NCI-H2196 treated with DMSO at 0.1 percent for 48 hours (cell line): ENCODE data around the gene PAQR7.

Experiments
- DNase-seq: peaks from one replicate; lab custom pipeline; 2025; ENCODE audit not compliant: unreplicated experiment; lab: John Stamatoyannopoulos, UW

Gene PAQR7

DNA sequence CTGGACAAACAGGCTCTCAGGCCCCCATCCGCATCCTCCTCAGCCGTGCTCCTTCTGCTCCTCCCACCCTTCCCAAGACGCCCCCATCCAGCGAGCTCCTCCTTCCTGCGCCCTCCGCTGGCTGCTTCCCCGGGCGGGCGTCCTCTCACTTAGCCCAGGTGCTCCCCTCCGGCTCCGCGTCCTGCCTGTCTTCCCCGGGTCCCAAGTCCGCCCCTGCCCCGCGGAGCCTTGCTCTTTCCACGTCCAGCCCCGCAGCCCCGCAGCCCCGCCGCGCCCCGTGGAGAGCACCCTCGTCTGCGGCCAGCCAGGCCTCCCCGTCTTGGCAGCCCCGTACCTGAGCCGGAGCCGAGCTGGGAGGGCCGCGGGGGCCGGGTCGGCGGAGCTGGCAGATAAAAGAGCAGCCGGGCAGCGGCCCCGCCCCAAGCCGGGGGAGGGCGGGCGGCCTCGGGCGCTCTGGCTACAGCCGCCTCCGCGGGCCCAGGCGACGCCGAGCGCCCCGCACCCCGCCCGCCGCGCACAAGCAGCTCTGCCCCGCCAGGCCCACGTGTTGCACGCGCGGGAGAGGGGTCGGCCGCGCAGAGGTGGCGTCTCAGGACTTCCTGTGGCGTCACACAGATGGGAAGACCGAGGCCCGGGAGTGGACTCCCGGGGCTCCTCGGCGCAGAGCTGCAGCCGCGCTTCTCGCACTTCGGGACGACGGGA is at the start of gene PAQR7:
Gene PAQR7, minus strand, starts transcription at position 555 of the 702 bp plus-strand sequence. CDS start 11,869 bp downstream, outside the sequence.
- peak; percentile 62 for DNase-seq

GRCh38 chr1:25924454-25924853 is 48.9 kb upstream of the PAQR7 start:
- no peak for DNase-seq

GRCh38 chr1:25922971-25923552 is 47.6 kb upstream of the PAQR7 start:
- no peak for DNase-seq

DNA sequence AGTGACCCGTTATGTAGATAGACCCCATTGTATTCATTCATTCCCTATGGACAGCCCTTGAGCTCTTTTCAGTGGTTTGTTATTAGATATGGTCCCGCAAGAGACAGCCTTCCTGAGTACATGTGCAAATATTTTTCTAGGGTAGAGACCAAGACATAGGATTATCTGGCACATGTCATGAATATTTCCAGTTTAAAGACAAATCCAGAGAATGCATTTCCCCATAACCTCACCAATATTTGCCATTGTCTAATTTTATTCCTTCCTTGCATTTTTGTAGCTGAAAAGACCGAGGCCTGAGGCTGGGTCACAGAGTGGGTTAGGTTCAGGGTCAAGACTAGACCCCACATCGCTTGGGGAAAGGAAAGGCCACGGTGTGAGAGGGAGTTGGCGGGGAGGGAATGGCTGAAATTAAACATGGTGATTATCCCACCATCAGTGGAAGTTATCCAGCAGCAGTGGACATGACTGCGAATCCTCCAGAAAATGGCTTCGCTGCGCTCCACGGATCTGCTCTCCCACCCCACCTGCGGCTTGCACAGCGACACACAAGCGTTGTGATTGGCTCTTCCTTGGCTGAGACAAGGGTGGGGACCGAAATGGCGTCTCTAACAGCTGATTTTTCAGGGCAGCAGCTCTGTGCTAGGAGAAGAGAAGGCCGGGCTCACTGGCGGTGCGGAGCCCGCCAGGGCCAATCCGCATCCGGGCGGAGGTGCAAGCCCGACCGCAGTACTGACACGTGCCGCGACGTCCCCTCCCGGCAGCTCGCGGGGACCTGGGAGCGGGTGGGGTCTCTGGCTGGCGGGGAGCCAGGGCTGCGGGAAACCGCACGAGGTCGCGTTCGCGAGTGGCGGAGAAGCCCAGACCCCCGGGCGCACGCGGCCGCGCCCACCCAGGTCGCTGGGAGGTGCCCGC is 46.8 kb upstream of the PAQR7 start:
- DNase-seq: peak; percentile 75

DNA sequence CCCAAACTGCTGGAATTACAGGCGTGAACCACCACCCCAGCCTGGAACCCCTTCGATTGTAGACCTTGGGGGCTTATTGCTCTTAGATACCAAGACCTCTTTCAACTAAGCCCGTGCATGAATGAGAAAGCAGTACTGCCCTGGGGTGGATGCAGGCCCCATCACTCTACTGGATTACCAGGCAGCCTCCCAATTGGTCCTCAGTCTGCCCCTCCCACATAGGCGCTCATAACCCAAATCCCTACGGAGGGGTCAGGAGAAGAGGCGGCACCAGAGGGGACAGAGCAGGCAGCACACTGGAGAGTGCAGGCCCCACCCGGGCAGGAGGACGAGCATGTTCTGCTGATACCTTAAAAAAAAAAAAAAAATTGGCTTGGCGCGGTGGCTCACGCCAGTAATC is 43.1 kb upstream of the PAQR7 start:
- no peak for DNase-seq

DNA sequence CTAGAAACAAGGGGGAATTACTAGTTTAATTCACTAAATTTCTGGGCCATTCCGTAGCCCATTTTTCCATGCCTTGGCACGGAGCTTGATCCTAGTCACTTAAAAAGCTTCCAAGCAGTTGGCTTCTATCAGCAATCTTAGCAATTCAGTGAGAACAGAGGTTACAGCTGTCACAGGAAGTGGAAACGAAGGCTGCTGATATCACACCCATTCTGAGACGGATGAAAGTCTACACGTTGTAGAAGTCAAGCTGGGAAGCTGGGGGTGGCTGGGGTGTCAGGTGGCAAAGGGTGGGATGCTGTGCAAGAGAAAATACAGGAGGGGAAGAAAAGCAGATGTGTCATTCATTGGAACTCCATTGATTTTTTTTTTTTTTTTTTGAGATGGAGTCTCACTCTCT is 42.5 kb upstream of the PAQR7 start:
- DNase-seq: no peak

GRCh38 chr1:25916460-25916859 is 41.0 kb upstream of the PAQR7 start:
- DNase-seq: no peak

GRCh38 chr1:25914074-25914995 is 38.8 kb upstream of the PAQR7 start:
- DNase-seq: no peak

DNA sequence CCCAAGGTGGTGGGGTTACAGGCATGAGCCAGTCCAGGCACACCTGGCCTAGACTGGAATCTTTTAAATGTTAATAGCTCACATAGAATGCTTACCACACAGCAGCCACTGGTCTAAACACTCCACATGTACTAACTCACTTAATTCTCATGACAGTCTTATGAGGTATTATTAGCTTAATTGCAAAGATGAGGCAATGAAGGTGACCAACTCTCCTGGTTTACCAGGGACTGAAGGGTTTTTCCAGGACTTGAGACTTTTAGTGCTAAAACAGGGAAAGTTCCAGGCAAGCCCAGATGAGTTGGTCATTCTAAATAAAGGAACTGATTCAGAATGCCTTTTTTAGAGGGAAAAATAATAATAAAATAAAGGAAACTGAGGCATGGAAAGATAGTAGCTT is 37.7 kb upstream of the PAQR7 start:
- DNase-seq: no peak

DNA sequence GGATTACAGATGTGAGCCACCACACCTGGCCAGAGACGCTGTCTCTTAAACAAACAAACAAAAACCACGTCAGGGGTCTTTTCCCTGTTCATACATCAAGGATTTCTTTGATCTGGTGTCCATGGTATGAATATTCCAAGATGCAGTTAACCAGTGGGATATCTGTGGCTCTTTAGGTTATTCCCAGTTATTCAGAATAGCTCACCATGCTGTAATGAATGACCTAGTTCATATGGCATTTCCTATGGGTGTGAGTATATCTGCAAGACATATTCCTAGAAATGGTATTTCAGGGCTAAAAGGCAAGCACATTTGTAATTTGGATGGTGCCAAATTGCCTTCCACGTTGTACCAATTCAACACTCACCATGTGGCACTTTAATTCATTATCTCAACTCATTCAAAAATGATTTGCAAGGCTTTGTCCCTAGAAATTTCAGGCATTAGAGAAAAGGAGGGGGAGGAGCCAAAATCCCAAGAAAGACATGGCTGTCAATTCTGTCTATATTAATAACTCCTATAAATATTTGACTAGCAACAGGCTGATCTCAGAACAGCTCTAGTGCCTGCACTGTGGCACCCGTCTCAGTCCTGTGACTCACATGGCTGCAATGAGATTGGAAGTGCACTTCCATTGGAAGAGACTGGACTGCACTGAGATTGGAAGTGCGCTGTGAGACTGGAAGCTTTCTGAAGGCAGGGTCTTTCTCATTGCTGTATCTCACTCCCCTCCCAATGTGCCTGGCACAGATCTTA is 36.7 kb upstream of the PAQR7 start:
- no peak for DNase-seq

DNA sequence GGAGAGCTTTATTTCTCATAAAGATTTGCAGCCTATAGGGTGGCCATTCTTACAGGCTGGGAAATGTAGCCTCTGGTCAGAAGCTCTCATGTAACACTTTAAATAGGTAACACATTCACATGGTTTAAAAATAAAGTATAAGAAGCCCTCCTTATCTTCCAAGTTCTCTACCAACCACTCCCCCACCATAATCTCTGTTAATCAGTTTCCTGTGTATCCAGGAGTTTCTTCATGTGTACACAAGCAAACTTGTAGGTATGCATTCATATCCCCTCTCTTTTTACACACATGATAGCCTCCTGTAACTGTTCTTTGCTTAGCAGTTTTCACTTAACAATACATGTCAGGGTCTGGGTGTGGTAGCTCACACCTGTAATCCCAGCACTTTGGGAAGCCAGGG is 35.7 kb upstream of the PAQR7 start:
- DNase-seq: no peak

DNA sequence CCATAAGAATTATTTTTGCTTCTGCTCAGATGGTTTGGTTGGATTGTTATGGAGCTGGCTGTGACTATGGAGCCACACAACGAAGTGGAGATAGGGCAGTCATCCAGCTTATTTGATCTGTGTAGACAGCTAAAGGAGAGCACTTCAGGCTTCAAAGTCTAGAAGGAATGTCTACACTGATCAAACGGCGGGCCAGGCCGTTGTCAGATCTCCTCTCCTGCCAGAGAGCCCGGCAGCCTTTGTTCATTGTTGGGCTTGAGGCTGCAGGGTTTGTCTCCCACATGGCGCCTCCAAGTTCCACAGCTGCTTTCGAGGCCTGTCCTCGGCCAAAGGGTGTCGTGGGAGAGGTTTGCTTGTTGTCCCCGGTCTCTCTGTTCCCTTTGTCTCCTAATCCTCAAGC is 33.5 kb upstream of the PAQR7 start:
- no peak for DNase-seq

GRCh38 chr1:25908161-25908560 is 32.7 kb upstream of the PAQR7 start:
- no peak for DNase-seq

DNA sequence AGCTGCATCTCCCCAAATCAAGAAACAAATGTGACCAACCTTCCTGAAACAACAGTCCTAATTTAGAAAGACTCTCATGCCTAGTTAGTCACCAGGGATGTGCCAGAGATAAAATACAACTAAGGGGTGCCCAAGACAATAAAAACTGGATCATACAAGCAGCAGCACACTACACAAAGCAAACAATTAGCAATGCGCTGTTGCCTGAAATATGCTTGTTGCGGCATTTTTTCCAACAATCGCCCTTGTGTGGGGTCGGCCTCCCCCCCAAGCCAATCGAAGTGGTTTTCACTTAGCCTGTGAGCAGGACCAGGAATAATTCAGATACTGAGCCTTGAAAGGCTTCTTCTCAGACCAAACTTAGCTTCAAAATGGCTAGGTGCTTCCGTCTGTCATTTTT is 32.1 kb upstream of the PAQR7 start:
- no peak for DNase-seq

GRCh38 chr1:25906644-25907300 is 31.3 kb upstream of the PAQR7 start:
- no peak for DNase-seq

DNA sequence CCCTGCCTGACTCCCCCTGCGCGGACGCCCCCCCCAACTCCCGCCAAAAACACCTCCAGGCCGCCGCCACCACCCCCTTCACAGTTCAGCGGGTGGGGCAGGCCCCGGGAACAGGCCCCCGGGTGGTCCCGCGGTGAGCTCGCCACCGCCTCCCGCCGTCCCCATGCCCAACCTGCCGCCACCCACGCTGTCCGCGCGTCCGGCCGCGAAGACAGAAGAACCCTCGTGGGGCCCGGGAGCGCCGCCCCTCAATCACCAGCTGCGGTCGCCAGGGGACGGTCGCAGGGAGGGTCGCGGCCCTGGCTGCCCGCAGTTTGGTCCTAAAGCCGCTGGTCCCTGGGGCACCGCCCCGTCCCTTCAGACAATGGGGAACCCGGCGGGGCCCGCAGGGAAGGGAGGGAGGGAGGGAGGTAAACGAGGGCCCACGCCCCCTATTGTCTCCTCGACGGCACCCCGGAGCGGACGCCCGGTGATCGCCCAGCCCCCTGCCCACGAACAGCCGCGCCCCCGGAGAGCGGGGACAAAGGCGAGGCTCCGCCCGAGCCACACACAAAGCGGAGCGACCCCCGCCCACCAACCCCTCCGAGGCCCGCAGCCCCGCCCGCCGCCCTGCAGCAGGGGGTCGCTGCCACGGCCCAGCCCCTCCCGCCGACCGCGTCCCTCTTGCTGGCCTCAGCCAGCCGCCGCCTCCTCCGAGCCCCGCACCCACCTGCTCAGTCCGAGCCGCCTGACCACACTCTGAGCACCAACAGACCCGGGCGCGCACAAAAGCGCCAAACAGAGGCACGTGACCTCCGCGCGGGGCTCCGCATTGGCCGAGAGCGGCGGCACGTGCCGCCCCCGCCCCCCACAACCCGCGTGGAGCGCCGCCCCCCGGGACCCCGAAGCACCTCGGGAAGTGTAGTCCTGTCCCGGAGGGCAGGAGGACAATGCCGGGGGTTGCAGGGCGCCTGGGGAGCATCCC is 30.5 kb upstream of the PAQR7 start, which contains the start of gene STMN1:
Gene STMN1, minus strand, starts transcription at position 740 of the 964 bp plus-strand sequence. CDS start 1,743 bp downstream, outside the sequence.
- DNase-seq: peak; percentile 94

DNA sequence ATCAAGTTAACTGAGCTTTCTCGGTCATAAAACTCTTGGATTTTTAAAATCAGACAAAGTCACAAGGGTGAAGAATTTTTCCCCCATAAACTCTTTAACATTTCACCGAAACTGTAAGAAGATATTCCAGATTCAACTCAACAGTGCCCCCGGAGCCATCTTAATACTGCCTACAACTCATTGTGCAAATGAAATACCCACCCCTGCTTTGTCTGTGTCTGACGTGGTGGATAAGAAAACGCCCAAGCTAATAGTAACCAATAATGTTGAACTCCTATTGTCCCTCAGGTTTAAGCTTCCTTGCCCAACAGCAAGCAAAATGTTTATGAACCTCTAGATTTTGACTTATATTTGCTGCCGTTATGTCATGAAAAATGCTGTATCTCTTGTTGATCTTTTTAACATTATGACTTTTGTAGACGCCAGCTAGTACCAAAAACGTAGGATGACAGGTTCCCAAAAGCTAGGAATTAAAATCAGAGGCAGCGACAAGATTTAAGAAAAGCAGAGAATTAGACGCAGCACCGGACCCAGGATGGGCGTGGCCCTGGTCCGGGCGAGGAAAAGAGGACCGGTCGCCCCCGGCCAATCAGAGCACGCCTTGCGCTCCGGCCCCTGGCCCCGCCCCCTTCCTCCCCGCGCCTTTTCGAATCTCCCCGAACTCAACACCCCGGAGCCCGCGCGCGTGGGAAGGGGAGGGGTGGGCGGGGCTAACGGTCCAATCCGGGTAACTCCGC is 29.6 kb upstream of the PAQR7 start:
- peak; percentile 91 for DNase-seq

GRCh38 chr1:25903986-25904385 is 28.5 kb upstream of the PAQR7 start:
- DNase-seq: no peak
